HG03139 (cell line): ENCODE results near the gene CHRNE.
"Not testable (repeated sequence)": the region's sequence is repeated elsewhere in the genome, so short reads cannot be mapped to it uniquely, and the experiment has no call there.

Experiments
- ATAC-seq: cut with Tn5 transposase; IDR thresholded peaks from one replicate; pipeline ENCODE4 v1.9.1; 2021; ENCODE audit not compliant: unreplicated experiment

The CHRNE gene

DNA sequence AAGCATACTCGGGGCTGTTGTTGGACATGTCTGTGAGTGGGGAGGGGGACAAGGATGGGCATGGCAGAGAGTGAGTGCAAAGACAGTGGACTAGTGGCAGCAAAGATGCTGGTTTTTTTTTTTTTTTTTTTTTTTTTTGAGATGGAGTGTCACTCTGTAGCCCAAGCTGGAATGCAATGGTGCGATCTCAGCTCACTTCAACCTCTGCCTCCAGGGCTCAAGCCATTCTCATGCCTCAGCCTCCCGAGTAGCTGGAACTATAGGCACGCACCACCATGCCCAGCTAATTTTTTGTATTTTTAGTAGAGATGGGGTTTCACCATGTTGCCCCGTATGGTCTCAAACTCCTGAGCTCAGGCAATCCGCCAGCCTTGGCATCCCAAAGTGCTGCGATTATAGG, 45.6 kb downstream of the CHRNE start:
- not testable (repeated sequence) for ATAC-seq

GRCh38 chr17:4856937-4857314, 46.0 kb downstream of the CHRNE start:
- no peak for ATAC-seq

DNA sequence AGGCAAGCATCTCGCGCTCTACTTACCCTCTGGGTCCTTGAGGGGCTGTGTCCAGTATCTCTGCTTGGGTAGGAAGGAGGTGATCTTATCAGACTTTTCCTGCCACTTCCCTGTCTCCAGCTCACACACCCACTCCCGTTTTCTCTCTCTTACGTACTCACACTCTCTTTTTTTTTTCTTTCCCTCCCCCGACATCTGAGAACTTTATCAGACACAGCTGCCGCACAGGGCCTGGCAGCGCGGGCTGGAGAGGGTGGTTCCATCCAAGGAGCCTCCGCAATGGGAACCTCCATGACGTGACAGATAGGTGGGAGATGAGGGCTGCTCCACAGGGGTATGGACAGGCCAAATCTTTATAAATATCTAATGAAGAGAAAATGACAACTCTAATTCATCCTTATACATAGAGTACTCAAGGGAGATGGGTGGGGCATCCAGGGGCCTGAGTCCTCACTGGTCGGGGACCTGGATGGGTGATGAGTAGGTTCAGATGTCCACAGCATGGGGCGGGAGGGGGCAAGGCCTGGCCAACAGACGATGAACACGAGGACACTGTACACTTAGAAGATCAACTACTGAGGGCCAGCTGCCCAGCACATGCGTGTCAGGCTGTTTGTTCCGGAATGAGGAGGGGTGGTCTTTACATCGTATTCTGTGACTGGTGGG, 46.5 kb downstream of the CHRNE start:
- no peak for ATAC-seq

DNA sequence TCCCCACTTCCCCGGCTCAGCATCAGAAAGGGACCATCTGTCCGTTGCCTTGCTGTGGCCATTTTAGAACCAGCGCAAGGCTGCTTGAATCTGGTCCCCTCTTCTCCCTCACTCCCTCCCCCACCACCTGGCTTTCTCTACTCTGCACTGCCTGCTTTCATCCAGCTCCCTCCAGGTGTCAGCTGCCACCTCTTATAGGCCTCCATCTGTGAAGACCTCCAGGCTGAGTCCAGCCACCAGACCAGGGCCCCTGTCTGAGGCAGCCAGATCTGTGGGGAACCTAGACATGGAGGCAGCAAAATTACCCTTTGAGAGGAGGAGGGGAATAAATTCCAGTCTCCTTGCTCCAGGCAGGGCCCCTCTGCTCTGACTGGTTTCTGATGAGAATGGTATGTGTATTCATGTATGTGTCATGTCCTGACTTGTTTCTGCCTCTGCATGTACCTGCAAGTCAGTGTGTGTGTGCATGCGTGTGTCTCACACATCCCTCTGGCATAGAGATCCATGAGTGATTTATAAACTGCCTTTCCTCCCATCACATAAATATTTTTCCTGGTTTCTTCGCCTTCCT, 48.7 kb downstream of the CHRNE start:
- ATAC-seq, result no peak

DNA sequence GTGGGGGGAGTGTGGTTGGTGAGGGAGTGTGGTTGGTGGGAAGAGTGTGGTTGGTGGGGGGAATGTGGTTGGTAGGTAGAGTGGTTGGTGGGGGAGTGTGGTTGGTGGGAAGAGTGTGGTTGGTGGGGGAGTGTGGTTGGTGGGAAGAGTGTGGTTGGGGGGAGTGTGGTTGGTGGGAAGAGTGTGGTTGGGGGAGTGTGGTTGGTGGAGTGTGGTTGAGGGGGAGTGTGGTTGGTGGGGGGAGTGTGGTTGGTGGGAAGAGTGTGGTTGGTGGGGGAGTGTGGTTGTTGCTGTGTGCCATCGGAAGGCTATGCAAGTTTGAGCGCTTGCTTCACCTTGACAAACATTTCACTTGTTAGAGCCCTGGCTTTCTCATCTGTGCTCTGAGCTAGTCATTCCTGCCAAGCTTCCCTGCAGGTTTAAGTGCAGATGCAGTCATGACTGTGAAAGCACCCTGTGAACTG, 49.7 kb downstream of the CHRNE start:
- no peak for ATAC-seq

- ATAC-seq, result no peak
Measured at GRCh38 chr17:4852567-4853207, 50.2 kb downstream of the CHRNE start.

- ATAC-seq, result no peak
Measured at GRCh38 chr17:4851084-4851483, 51.8 kb downstream of the CHRNE start.

- no peak for ATAC-seq
Measured at GRCh38 chr17:4850246-4850645, 52.7 kb downstream of the CHRNE start.

DNA sequence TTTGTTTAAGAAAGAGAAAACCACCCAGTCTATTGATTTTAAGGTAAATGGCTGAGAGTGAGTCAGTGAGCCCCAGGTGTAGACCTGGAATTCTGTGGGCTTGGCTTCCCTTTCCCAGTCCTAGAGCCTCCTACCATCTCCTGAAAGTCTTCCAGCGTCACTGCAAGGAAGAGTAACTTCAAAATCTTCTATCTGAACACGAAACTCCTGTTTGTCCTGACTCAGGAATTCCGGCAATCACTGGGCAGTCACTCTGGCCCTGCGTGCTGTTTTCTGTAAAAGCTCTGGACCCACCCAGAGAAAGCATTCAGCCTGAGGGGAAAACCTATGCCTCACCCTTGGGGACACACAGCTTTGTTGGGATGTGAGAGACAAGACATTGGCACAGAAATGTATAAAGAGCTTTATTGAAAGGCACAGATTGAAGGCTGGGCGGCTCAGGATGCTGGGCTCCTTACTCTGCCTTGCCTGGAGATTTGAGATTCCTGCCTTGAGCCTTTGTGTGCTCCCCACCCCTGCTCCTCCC, 53.8 kb downstream of the CHRNE start:
- ATAC-seq, result no peak
